GM21390 (cell line): ENCODE data around the gene DYNC2I2.
"Not testable (repeated sequence)": the region's sequence is repeated elsewhere in the genome, so short reads cannot be mapped to it uniquely, and the experiment has no call there.

ENCODE experiments used
- ATAC-seq: cut with Tn5 transposase; IDR thresholded peaks from one replicate; pipeline ENCODE4 v1.9.1; 2021; ENCODE audit not compliant: unreplicated experiment

DYNC2I2 gene

GRCh38 chr9:128619779-128620178 lies 36.9 kb downstream of the DYNC2I2 start:
- no peak for ATAC-seq

- ATAC-seq = no peak
Measured at GRCh38 chr9:128619127-128619526, 37.5 kb downstream of the DYNC2I2 start.

- ATAC-seq = no peak
Measured at GRCh38 chr9:128617943-128618342, 38.7 kb downstream of the DYNC2I2 start.

GRCh38 chr9:128615571-128615970 lies 41.1 kb downstream of the DYNC2I2 start:
- ATAC-seq = no peak

- no peak for ATAC-seq
Measured at GRCh38 chr9:128614728-128615127, 41.9 kb downstream of the DYNC2I2 start.

- ATAC-seq = no peak
Measured at GRCh38 chr9:128611600-128612394, 44.9 kb downstream of the DYNC2I2 start.

GRCh38 chr9:128610897-128611296 lies 45.8 kb downstream of the DYNC2I2 start:
- no peak for ATAC-seq

GRCh38 chr9:128607642-128608350 lies 48.9 kb downstream of the DYNC2I2 start:
- ATAC-seq = no peak

- ATAC-seq = no peak
Measured at GRCh38 chr9:128603697-128604096, 53.0 kb downstream of the DYNC2I2 start.

- no peak for ATAC-seq
Measured at GRCh38 chr9:128600099-128600498, 56.5 kb downstream of the DYNC2I2 start.

GRCh38 chr9:128595471-128595870 lies 61.2 kb downstream of the DYNC2I2 start:
- ATAC-seq = no peak

- ATAC-seq = no peak
Measured at GRCh38 chr9:128593856-128594255, 62.8 kb downstream of the DYNC2I2 start.

GRCh38 chr9:128593039-128593438 lies 63.6 kb downstream of the DYNC2I2 start:
- ATAC-seq = no peak

- no peak for ATAC-seq
Measured at GRCh38 chr9:128588581-128589233, 67.9 kb downstream of the DYNC2I2 start.

- ATAC-seq = no peak
Measured at GRCh38 chr9:128587453-128587852, 69.2 kb downstream of the DYNC2I2 start.

- not testable (repeated sequence) for ATAC-seq
Measured at GRCh38 chr9:128586934-128587333, 69.7 kb downstream of the DYNC2I2 start.

- ATAC-seq = not testable (repeated sequence)
Measured at GRCh38 chr9:128585155-128585554, 71.5 kb downstream of the DYNC2I2 start.
